Eye (tissue), 1 donor: Measurements from ENCODE around the gene TRPM3.

ENCODE experiments used
- DNase-seq: peaks from one replicate; pipeline ENCODE4 v3.0.0-alpha.2; 2015

The TRPM3 gene

GRCh38 chr9:70539526-70539925 lies 581.9 kb downstream of the TRPM3 start:
- DNase-seq = no peak

- no peak for DNase-seq
These were observed 582.4 kb downstream of the TRPM3 start for GRCh38 chr9:70539001-70539400.

GRCh38 chr9:70537084-70537483 lies 584.3 kb downstream of the TRPM3 start:
- no peak for DNase-seq

GRCh38 chr9:70535546-70536323 lies 585.7 kb downstream of the TRPM3 start:
- DNase-seq = no peak

GRCh38 chr9:70534471-70534870 lies 587.0 kb downstream of the TRPM3 start:
- DNase-seq = no peak

- no peak for DNase-seq
These were observed 587.4 kb downstream of the TRPM3 start for GRCh38 chr9:70534061-70534460.

- no peak for DNase-seq
These were observed 587.9 kb downstream of the TRPM3 start for GRCh38 chr9:70533492-70533891.

- DNase-seq = no peak
These were observed 588.7 kb downstream of the TRPM3 start for GRCh38 chr9:70532716-70533115.

GRCh38 chr9:70531311-70531710 lies 590.1 kb downstream of the TRPM3 start:
- no peak for DNase-seq

GRCh38 chr9:70530716-70531115 lies 590.7 kb downstream of the TRPM3 start:
- no peak for DNase-seq

GRCh38 chr9:70529833-70530232 lies 591.6 kb downstream of the TRPM3 start:
- DNase-seq = no peak

GRCh38 chr9:70529377-70529776 lies 592.0 kb downstream of the TRPM3 start:
- DNase-seq = no peak

GRCh38 chr9:70526902-70527301 lies 594.5 kb downstream of the TRPM3 start:
- DNase-seq = no peak

GRCh38 chr9:70525519-70525918 lies 595.9 kb downstream of the TRPM3 start:
- DNase-seq = no peak

- peak; percentile 24 for DNase-seq
These were observed 601.3 kb downstream of the TRPM3 start for GRCh38 chr9:70519912-70520724.

GRCh38 chr9:70517926-70518610 lies 603.4 kb downstream of the TRPM3 start:
- DNase-seq = no peak

- DNase-seq = no peak
These were observed 607.1 kb downstream of the TRPM3 start for GRCh38 chr9:70514273-70514672.

- no peak for DNase-seq
These were observed 609.6 kb downstream of the TRPM3 start for GRCh38 chr9:70511858-70512257.

- DNase-seq = peak; percentile 11
These were observed 611.2 kb downstream of the TRPM3 start for GRCh38 chr9:70510157-70510770.

- DNase-seq = no peak
These were observed 615.3 kb downstream of the TRPM3 start for GRCh38 chr9:70506159-70506558.

GRCh38 chr9:70504834-70505233 lies 616.6 kb downstream of the TRPM3 start:
- DNase-seq = peak; percentile 19

- no peak for DNase-seq
These were observed 618.7 kb downstream of the TRPM3 start for GRCh38 chr9:70502690-70503089.

GRCh38 chr9:70500793-70501192 lies 620.6 kb downstream of the TRPM3 start:
- no peak for DNase-seq
